Pons (tissue), 1 donor: ENCODE results near the gene CDK7.
"Not testable (repeated sequence)": the region's sequence is repeated elsewhere in the genome, so short reads cannot be mapped to it uniquely, and the experiment has no call there.

Source experiments
- DNase-seq: peaks from one replicate; pipeline ENCODE4 v3.0.0-alpha.2; 2016; ENCODE audit warnings: low spot score

Gene CDK7

GRCh38 chr5:69234457-69235268 is at the start of gene CDK7:
Gene CDK7 (plus strand): TSS chr5:69234886. CDS start chr5:69234976, 90 bp downstream.
- peak; percentile 95 for DNase-seq

- no peak for DNase-seq
Observed at GRCh38 chr5:69187342-69187741, 47.3 kb upstream of the CDK7 start.

- no peak for DNase-seq
Observed at GRCh38 chr5:69188811-69189161, 45.9 kb upstream of the CDK7 start.

GRCh38 chr5:69189162-69190086 is 45.3 kb upstream of the CDK7 start, which contains the start of gene CENPH:
Gene CENPH (plus strand): TSS chr5:69189583. CDS start chr5:69189635, 52 bp downstream.
- peak; percentile 86 for DNase-seq

- DNase-seq, result no peak
Observed at GRCh38 chr5:69202497-69202896, 32.2 kb upstream of the CDK7 start.

- no peak for DNase-seq
Observed at GRCh38 chr5:69206528-69207190, 28.0 kb upstream of the CDK7 start.

GRCh38 chr5:69209602-69210001 is 25.1 kb upstream of the CDK7 start:
- DNase-seq, result no peak

GRCh38 chr5:69211200-69211599 is 23.5 kb upstream of the CDK7 start:
- no peak for DNase-seq

- DNase-seq, result no peak
Observed at GRCh38 chr5:69212022-69212421, 22.7 kb upstream of the CDK7 start.

GRCh38 chr5:69213513-69214215 is 21.0 kb upstream of the CDK7 start:
- DNase-seq, result no peak

- DNase-seq, result no peak
Observed at GRCh38 chr5:69217151-69217511, 17.6 kb upstream of the CDK7 start.

GRCh38 chr5:69217548-69218526 is 16.8 kb upstream of the CDK7 start:
- DNase-seq, result peak; percentile 93

GRCh38 chr5:69219939-69220338 is 14.7 kb upstream of the CDK7 start:
- DNase-seq, result no peak

- DNase-seq, result not testable (repeated sequence)
Observed at GRCh38 chr5:69220371-69220770, 14.3 kb upstream of the CDK7 start.

- not testable (repeated sequence) for DNase-seq
Observed at GRCh38 chr5:69220833-69221232, 13.9 kb upstream of the CDK7 start.

GRCh38 chr5:69224520-69224919 is 10.2 kb upstream of the CDK7 start:
- DNase-seq, result no peak

- no peak for DNase-seq
Observed at GRCh38 chr5:69225860-69226259, 8.8 kb upstream of the CDK7 start.

- no peak for DNase-seq
Observed at GRCh38 chr5:69230181-69230580, 4.5 kb upstream of the CDK7 start.

GRCh38 chr5:69231281-69231680 is 3.4 kb upstream of the CDK7 start:
- no peak for DNase-seq

GRCh38 chr5:69231851-69232250 is 2.8 kb upstream of the CDK7 start:
- DNase-seq, result peak; percentile 20

- not testable (repeated sequence) for DNase-seq
Observed at GRCh38 chr5:69236733-69237132, 2.0 kb downstream of the CDK7 start.
